GM19035 (cell line): ENCODE data around the gene MYLK4.
"Not testable (repeated sequence)": the region's sequence is repeated elsewhere in the genome, so short reads cannot be mapped to it uniquely, and the experiment has no call there.

ENCODE experiments used
- ATAC-seq: cut with Tn5 transposase; IDR thresholded peaks from one replicate; pipeline ENCODE4 v1.9.1; 2021; ENCODE audit not compliant: unreplicated experiment

Gene MYLK4

GRCh38 chr6:2780102-2780737 is 29.5 kb upstream of the MYLK4 start:
- ATAC-seq, result no peak

DNA sequence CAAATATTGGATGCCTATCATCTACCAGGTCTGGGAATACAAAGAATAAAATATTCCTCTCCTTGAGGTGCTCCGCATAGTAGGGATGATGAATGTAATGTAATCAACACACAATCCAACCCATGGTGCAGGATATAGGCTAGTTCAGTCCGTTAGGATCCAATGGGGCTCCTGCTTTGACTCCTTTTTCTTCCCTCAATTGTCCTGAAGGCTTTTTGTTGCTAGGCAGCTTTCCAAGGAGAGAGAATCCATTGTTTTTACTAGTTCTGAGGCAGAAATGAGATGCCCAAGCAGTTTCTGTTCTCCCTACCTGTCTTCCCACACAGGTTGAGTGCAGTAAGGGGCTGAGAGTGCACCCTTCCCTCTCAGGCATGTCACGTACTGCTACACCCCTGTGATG is 26.5 kb upstream of the MYLK4 start:
- ATAC-seq, result no peak

- ATAC-seq, result no peak
Measured at GRCh38 chr6:2775003-2775402, 24.3 kb upstream of the MYLK4 start.

- no peak for ATAC-seq
Measured at GRCh38 chr6:2773449-2773848, 22.7 kb upstream of the MYLK4 start.

GRCh38 chr6:2772840-2773239 is 22.1 kb upstream of the MYLK4 start:
- ATAC-seq, result no peak

- no peak for ATAC-seq
Measured at GRCh38 chr6:2771079-2771478, 20.4 kb upstream of the MYLK4 start.

DNA sequence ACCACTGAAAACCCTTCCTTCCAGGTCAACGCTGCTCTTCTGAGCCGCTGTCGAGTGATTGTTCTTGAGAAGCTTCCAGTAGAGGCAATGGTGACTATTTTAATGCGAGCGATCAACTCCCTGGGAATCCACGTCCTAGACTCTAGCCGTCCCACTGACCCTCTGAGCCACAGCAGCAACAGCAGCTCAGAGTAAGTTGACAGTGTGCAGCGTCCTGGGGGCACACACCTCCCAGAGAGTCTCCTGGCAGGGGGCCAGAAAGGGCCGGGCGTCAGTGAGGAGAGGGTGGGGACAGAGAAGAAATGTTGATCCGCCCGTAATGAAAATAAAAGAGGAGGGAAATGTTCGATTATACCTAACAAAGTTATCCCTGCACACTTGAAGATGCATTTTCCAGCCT is 19.4 kb upstream of the MYLK4 start:
- no peak for ATAC-seq

GRCh38 chr6:2768696-2769095 is 18.0 kb upstream of the MYLK4 start:
- ATAC-seq, result no peak

- ATAC-seq, result no peak
Measured at GRCh38 chr6:2767657-2768524, 17.2 kb upstream of the MYLK4 start.

- ATAC-seq, result no peak
Measured at GRCh38 chr6:2766767-2767656, 16.3 kb upstream of the MYLK4 start.

DNA sequence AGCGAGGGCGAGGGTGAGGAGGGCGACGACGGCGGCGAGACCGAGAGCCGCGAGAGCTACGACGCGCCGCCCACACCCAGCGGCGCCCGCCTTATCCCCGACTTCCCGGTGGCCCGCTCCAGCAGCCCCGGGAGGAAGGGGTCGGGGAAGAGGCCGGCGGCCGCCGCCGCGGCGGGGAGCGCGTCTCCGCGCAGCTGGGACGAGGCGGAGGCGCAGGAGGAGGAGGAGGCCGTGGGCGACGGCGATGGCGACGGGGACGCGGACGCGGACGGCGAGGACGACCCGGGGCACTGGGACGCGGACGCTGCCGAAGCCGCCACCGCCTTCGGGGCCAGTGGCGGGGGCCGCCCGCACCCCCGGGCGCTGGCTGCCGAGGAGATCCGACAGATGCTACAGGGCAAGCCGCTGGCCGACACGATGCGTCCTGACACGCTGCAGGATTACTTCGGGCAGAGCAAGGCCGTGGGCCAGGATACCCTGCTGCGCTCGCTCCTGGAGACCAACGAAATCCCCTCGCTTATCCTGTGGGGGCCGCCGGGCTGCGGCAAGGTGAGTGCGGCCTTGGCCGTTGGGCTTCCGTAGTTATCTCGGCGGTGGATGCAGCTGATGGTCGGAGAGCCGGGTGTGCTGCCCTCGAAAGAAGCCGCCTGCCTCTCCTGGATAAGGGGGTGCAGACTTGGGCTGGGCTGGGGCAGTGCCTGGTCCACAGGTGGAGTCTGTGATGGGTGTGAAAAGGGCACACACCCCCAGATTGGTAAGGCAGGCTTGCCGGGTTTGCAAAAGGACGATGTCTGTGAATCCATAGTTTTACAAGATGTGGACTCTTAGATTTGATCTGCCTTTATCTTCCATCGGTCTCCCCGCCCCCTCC is 15.4 kb upstream of the MYLK4 start:
- peak; percentile 4 for ATAC-seq

GRCh38 chr6:2765166-2765895 is 14.6 kb upstream of the MYLK4 start, which contains the start of gene WRNIP1:
TSS of gene WRNIP1 (plus strand) at chr6:2765393. CDS start at chr6:2765623, 230 bp downstream.
- ATAC-seq, result peak; percentile 89

GRCh38 chr6:2764610-2765165 is 14.0 kb upstream of the MYLK4 start:
- peak; percentile 61 for ATAC-seq

DNA sequence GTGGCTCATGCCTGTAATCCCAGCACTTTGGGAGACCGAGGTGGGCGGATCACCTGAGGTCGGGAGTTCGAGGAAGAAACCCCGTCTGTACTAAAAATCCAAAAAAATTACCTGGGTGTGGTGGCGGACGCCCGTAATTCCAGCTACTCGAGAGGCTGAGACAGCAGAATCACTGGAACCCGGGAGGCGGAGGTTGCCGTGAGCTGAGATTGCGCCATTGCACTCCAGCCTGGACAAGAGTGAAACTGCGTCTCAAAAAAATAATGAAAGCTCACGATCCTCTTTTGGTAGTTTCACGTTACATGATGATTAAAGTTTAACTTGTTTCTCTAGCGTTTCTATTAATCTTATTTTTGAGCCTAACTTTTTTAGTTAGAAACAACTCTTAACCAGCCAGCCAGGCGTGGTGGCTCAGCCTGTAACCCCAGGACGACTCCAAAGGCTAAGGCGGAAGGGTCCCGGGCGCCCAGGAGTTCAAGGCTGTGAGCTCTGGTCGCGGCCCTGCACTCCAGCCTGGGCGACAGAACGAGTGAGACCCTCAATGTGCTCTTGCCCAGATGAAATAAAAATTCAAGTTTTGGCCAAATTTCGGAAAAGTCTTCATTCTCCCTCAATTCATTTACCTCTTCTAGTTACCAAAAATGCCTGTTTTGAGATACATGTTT is 13.3 kb upstream of the MYLK4 start:
- no peak for ATAC-seq

DNA sequence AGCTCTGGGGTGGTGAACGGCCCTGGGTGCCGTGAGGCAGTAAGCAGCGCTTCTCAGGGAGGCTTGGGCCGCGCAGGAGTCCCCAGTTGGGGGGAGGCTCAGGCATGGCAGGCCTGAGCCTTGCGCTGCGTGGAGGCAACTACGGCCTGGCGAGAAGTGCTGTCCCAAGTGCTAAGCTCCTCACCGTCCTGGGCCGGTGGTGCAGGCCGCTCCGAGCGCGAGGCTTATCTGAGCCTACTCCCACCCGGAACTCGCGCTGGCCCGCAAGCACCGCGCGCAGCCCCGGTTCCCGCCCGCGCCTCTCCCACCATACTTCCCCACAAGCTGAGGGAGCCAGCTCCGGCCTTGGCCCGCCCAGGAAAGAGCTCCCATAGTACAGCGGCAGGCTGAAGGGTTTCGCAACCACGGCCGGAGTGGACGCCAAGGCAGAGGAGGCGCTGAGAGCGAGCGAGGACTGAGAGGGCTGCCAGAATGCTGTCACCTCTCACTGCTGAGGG is 12.7 kb upstream of the MYLK4 start:
- ATAC-seq, result no peak

DNA sequence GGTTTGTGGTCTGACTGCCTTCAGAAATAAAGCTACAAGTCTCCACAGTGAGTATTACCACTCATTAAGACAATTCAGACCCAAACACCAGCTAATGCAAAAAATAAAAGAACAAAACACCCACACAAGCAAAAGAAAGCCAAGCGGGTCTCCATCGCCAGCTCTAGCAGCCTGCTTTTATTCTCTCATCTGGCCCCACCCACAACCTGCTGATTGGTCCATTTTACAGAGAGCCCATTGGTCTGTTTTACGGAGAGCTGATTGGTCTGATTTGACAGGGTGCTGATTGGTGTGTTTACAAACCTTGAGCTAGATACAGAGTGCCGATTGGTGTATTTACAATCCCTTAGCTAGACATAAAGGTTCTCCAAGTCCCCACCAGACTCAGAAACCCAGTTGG is 12.1 kb upstream of the MYLK4 start:
- not testable (repeated sequence) for ATAC-seq

DNA sequence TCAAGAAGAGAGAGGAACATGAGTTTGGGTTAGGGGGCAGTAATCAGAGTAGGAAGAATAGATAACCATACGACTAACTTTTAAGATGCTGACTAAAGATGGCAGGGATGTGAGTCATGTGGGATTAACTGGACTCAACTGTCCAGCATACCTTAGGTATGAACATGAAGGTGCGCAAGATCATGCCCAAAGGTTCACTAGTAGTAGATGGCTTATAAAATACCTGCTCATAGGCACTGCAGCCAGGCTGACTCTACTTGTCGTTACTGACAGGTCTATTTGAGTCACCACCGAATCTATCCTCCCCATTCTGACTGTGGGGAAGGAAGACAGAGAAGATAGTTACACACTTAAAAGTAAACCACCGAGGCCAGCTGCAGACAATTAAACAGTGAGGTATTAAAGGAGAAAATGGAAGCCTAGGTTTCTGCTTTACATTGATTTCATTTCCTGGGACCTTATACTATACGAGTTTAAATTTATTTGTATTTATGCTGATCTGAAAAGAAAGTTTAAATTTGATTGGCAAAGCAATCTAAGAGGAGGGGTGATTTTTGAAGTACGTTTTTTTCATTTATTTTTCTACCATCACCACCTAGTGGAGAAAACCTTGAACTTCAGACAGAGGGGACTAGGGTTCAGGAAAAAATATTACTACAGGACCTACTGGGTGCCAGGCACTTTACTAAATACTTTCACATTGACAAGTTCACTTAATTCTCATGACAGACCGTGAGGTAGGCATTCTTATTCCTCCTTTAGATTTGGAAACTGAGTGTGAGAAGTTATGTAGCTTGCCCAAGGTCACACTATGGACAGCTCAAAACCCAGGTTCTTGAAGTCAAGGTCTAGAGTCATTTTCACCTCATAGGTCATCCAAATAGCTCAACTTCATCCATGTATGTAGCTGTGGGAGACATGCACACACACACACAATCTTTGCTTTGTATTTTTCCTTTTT is 10.4 kb upstream of the MYLK4 start:
- no peak for ATAC-seq

DNA sequence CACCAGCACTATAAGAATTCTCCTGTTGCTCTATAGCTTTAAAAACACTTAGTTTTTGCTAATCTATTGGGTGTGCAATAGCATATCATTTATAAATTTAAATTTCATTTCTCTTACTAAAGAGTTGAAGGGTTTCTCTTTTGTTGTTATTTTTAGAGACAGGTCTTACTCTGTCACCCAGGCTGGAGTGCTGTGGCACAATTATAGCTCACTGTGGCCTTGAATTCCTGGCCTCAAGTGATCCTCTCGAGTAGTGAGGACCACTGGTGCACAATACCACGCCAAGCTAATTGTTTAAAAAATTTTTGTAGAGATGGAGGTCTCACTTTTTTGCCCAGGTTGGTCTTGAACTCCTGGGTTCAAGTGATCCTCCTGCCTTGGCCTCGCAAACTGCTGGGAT is 8.3 kb upstream of the MYLK4 start:
- no peak for ATAC-seq
